ENCODE measurements around the gene MSMO1.

The MSMO1 gene

DNA sequence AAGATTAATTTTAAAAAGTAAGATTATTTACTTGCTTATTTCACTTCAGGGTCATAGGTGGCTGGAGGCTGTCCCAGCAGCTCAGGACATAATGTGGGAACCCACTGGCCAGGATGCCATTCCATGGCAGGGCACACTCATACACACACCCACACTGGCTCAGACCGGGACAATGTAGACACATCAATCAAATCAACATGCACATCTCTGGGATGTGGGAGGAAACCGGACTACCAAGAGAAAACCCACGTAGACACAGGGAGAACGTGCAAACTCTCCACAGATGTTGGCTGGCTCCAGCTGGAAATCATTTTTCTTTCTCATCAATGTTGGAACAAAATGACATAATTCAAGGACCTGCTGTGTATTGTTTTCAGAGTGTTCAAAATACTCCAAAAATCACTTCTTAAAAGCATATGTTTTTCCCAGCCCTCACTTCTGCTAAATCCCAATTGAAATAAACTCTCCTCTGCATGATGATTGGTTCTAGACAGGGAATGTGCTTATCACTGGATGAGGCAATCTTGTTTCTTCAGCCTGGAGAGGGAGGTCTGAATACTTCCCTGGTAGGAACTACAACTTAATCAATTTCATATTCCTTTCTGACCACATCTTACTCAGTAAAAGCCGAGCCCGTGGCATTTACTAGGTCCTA, 32.7 kb downstream of the MSMO1 start:
- no peak for DNase-seq (ENCODE audit: low read depth in 2 of 2)

DNA sequence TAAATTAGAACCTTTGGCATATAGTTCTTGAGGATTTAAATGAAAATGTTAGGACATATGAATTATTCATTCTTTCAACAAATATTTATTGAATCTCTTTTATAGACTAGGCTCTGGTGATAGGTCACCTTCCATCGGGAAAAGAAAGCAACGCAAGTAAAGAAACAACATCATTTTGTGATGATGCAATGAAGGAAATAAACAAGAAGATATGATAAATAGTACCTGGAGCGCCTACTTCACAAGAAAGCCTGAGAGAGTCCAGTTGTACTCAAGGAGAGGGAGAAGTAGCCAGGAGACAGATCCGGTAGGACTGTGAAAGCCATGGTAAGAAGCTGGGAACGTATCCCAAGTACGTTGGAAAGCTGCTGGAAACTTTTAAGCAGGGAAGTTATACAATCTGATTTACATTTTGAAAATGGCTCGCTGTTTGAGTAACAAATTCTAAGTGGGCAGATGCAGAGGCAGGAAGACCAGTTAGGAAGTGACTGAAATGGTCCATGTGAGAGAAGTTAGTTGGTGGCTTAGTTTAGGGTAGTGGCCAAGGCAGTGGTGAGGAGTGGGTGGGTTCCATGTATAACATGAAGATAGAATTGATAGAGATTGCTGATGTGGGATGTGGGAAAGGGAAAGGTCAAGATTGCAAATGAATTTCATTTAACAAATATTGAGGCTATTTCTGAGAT, 33.7 kb downstream of the MSMO1 start:
- no peak for DNase-seq (ENCODE audit: low read depth in 2 of 2)

DNA sequence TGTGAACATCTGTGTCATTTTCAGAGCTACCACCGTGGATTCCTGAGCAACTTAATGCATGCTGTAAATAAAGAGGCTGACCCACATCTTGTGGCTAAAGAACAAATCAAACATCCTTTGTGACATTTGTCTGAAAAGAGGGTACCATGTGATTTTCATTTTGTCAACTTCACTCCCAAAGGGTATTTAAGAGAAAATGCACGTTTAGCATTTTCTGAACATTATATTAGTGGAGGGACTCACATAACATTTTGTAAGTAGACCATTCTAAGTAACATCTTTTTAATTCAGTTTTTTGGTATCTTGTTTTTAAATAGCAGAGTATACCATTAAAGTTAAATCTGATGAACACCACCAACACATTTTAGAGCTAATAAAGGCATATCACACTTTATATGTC, 34.3 kb downstream of the MSMO1 start:
- DNase-seq (ENCODE audit: low read depth in 2 of 2) = no peak

DNA sequence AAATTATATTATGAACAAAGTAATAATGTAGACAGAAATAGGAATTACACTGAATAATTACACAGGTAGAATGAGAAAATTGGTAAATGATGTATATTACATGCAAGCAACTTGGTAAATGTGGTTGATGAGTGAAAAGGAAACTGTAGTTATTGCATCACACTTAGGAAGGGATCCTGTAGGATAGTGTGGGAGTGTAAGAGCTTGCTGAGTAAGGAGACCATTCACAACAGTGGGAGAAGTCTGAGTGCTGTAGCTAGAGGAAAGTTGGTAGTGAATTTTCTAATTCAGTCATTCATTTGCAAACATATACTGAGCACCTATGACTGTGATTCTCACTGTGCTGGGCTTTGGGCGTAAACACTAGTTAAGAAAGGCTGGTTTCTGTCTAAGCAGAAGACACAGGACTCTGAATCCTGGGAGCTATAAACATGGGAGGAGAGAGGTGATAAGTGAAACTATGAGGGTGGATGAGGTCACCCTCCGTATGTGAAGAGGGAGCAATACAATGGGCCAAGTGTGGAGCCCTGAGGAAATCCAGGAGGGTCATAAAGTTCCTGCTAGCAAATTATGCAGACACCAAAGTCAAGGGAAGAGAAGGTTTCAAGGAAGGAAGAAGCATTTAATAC, 37.1 kb downstream of the MSMO1 start:
- DNase-seq (ENCODE audit: low read depth in 2 of 2) = no peak

DNA sequence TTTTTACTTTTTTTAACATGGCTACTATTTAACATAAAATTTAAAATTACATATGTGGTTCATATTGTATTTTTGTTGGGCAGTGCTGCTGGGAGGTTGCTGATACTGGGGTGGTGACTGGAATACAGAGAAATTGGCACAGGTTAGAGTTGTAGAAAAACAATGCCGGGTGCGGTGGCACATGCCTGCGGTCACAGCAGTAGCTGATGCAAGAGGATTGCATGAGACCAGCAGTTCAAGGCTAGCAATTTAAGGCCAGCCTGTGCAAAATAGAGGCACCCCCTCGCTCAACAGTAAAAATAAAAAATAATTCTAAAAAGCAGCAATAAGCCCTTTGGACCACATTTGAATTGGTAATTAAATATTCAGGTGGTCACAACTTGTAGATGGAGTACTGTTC, 39.6 kb downstream of the MSMO1 start:
- no peak for DNase-seq (ENCODE audit: low read depth in 2 of 2)

DNA sequence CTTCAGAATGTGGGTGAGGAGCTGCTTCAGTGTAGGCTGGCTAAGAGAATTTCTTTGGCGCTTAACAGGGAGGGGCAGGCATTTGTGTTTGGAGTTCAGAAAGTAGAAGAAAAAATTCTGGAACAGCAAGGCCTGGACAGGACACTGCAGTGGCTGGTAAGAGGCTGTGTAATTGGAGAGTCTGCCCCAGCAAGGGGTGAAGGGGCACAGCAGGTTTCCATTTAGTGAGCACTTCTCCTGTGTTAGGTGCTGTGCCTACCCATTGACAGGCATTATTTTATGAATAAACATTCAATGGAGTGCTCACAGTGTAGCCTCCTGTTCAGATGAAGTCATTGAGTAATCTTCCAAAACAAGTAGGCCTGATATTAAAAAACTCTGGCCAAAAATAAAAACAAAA, 40.6 kb downstream of the MSMO1 start:
- no peak for DNase-seq (ENCODE audit: low read depth in 2 of 2)

DNA sequence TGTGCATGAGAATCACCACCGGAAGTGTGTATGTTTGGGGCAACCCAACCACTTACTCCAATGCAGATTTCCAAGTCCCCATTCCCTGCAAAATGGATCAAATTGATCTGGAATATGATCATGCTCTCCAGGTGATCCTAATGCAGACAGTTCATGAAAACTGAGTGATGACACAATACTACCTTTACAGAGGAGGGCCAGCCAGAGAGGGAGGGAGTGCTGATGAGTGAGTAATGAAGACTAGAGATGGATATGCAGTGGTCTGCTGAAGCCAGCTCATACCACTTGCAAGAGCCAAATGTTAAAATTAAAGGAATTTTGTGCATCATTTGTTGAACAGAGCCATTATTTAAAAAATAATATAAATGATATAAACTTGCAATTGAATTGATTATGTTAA, 41.1 kb downstream of the MSMO1 start:
- DNase-seq (ENCODE audit: low read depth in 2 of 2) = no peak

DNA sequence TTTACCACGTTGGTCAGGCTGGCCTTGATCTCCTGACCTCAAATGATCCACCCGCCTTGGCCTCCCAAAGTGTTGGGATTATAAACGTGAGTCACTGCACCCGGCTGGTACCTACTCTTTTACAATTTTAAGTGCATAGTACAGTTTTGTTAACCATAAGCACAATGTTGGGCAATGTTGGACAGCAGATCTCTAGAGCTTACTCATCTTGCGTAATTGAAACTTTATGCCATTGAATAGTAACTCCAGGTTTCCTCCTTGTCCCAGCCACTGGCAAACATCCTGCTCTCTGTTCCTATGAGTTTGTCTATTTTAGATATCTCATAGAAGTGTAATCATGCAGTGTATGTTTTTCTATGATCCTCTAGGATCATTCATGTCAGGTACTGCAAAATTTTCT, 42.1 kb downstream of the MSMO1 start:
- no peak for DNase-seq (ENCODE audit: low read depth in 2 of 2)

DNA sequence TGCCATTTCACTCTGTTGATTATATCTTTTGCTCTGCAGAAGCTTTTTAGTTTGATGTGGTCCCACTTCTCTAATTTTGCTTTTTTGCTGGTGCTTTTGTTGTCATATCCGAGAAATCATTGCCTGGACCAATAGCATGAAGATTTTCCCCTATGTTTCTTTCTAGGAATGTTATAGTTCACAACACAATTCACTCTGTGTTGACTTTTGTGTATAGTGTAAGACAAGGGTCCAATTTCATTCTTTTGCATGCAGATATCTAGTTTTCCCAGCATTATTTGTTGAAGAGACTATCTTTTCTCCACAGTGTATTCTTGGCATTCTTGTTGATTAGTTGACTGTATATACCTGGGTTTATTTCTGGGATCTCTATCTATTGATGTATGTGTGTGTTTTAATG, 43.1 kb downstream of the MSMO1 start:
- DNase-seq (ENCODE audit: low read depth in 2 of 2) = no peak

DNA sequence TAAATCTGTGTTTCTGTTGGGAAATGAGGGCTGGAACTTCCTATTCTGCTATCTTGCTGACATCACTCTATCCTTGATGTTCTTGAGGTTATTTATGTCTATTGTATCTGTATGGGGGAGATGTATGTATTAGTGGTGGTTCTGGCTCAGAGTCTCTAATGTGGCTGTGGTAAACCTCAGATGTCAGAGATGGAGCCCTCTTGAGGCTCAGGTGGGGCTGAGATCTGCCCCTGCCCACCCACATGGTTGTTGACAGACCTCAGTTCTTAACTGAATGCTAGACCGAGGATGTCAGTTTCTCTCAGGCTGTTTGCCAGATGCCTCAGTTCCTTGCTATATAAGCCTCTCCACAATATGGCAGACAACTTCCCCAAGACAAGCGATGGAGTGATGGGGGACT, 48.0 kb downstream of the MSMO1 start:
- no peak for DNase-seq (ENCODE audit: low read depth in 2 of 2)

DNA sequence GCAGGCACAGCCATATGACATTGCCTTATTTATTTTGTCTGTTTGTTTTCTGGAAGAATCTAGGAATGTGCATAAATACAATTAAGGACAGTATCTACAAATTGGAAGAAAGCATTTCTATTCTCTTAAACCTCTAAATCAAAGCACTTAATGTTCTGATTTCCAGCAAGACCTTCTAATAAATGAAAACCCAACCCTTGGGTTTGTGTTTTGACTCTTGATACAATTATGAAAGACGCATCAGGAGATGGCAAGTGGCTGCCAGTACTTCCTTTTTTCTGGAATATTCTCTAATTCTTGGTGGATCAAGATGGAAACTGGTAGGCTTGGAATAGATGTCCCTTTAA, 50.9 kb downstream of the MSMO1 start:
- no peak for DNase-seq (ENCODE audit: low read depth in 2 of 2)

DNA sequence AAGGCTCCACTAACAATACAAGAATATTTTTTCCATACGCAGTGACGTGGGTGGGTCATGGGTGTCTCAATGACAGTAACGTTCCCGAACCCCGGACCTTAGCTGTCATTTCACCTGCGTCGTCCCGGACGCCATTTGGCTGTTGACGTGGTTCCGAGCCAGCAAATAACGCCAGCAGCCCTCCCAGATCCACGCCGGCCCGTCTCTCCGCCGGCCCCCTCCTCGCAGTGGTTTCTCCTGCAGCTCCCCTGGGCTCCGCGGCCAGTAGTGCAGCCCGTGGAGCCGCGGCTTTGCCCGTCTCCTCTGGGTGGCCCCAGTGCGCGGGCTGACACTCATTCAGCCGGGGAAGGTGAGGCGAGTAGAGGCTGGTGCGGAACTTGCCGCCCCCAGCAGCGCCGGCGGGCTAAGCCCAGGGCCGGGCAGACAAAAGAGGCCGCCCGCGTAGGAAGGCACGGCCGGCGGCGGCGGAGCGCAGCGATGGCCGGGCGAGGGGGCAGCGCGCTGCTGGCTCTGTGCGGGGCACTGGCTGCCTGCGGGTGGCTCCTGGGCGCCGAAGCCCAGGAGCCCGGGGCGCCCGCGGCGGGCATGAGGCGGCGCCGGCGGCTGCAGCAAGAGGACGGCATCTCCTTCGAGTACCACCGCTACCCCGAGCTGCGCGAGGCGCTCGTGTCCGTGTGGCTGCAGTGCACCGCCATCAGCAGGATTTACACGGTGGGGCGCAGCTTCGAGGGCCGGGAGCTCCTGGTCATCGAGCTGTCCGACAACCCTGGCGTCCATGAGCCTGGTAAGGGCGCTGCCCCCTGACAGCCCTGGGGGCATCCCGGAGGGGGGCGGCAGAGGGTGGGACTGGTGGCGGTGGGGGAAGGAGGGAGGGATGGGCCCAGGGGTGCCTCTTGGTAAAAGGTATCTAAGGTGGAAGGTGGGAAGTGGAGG, 51.5 kb downstream of the MSMO1 start, which contains the start of gene CPE:
CPE (plus strand) TSS at position 264 of the 933 bp plus-strand sequence; CDS start at position 478, 214 bp downstream.
- DNase-seq (ENCODE audit: low read depth in 2 of 2) = peak; percentile 38 to 53

DNA sequence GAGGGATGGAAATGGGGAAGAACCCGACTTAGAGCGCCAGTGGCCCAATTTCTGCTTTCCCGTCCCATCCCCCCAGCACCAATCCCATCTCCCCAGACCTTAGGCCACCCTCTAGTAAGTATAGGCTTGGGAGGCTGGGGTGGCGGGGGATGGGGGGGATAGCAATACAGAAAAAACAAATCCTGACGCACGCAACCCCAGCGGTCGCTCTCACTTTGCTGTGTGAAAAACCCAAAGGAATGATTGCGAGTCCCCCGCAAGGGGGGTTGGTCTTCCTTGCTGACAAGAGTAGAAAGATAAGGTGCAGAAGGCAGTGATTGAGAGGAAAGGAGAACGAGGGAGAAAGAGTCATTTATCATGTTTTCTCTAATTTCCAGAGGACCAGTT, 52.2 kb downstream of the MSMO1 start:
- no peak for DNase-seq (ENCODE audit: low read depth in 2 of 2)

DNA sequence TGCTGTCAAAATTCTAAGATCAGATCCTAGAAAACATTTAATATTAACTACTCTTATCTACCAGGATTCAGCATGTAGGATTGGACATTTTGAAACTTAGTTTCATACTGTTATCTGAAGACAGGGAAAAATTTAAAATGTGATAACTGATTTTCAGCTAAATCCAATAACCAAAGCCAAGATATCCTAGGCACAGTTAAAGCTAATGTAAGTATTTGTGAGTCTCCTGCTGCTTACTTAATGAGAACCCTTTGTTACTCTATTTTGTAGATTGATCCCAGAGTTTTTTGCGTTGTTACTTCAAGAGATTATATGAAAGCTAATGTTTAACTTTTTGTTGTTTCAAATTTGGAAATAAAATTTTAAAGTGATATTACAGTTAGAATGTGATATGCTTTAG, 53.3 kb downstream of the MSMO1 start:
- DNase-seq (ENCODE audit: low read depth in 2 of 2) = no peak

DNA sequence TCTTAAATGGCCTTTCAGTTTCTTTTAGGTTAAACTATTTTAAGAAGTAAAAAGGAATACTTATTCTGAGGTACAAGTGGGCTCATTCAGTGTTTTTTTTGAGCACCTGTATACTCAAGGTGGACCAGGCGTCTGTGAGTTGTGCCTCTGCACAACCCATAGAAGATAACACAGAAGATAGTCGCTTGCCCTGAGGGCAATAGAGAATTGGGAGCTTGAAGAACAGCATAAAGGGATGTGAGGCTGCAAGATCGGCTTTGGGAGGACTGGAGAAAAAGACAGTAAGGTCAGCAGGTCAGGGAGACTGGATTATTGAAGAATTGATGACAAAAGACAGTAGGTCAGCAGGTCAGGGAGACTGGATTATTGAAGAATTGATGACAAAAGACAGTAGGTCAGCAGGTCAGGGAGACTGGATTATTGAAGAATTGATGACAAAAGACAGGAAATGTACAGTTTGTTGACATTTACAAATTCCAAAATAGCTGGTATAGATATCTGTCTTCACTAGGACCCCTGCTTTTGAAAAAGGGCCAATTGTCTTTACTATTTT, 54.4 kb downstream of the MSMO1 start:
- no peak for DNase-seq (ENCODE audit: low read depth in 2 of 2)

DNA sequence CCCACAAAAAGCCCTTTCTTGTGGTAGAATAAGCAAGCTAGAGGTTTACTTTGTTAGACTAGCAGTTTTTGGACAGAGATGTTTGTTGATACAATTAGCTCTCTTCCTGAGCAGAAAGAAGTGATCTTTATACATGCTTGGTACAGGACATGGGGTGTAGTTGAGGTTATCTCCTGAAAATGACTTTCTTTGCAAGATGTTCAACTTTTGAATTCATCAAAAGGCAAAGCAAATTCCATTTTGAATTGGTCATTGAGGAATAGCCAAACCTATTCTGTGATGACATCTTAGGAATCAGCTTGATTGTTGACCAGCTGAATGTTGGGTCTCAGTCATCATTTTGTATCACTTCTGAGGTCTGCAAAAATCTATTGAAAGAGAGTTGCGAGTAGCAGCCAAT, 55.2 kb downstream of the MSMO1 start:
- no peak for DNase-seq (ENCODE audit: low read depth in 2 of 2)

DNA sequence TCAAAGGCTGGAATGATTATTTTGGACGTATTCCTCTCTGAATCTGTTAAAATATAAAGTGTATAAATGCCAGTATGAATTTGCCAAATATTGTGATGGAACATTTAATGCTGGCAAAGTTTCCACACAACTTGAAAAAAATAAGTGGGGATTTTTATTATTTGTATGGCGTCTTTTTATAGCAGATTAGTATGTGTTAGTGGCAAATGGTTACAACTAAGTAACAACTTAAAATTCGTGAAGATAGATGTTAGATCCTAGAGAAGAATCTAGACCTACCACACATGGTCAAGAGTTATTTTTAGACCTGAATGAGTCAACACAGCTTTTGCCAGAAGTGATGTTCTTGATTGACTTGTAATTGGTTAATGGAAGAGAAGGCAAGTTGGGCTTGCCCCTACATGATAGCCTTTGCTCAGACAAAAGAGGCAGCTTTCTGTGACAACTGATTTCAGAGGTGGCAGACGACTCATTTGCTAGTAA, 56.2 kb downstream of the MSMO1 start:
- DNase-seq (ENCODE audit: low read depth in 2 of 2) = no peak

DNA sequence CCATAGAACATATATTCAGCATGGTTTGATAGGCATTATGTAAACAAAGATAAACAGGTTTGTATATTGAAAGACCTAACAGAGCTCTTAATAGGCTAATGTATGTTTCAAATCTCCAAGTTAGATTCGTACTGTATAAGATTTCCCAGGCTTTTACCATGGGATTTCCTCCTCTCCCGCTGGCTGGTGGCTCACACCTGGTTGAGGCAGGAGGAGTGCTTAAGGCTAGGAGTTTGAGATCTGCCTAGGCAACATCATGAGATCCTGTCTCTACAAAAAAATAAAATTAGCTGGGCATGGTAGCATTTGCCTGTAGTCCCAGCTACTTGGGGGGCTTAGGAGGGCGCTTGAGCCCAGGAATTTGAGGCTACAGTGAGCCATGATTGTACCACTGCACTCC, 56.7 kb downstream of the MSMO1 start:
- no peak for DNase-seq (ENCODE audit: low read depth in 2 of 2)

DNA sequence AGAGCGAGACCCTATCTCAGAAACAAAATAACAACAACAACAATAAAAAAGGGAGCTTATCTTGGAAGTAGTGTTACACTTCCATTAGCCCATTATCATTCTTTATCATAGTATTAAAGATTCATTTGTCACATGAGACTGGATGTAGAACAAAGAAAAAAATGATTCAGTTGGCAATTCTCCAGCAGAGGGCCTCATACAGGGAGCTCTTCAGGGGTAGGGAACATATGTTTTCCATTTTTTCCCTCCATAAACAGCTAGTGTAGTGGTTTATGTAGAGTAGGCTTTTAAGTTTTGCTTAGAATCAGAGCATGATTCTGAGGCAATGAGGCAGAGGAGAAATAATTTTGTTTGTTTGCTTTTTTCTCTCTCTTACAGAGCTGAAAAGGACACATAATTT, 57.1 kb downstream of the MSMO1 start:
- no peak for DNase-seq (ENCODE audit: low read depth in 2 of 2)

DNA sequence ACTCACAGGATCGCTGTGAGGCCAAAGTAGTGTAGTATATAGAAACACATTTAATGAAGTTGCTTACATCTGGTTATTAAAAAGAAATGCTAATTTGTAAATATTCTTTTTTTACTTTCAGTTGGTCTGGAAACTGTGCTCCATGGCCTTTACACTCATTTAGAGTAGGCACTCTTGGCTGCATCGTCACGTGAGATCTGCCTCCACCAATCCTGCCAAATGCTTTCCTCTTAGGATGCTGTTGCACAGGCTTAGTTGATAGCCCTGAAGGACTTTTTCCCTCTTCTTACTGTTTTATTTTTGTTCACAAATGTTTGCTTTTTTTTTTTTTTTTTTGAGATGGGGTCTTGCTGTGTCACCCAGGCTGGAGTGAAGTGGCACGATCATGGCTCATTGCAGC, 57.7 kb downstream of the MSMO1 start:
- no peak for DNase-seq (ENCODE audit: low read depth in 2 of 2)

DNA sequence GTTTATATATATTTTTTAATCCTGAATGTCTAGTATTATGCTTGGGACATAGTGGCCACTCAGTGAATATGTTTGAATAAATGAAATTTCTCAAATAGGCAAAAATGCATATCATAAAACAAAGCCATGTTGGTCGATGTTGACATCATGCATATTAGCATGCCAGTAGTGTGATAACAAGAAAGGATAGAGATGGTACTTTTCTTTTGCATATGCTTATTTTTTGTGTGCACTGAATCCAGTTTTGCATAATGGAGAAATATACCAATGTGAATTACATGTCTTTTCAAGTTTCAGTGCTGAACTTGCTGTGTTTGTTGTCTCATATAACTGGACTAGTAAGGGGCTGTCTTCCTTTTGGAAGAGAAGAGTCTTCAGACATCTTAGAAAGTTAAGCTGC, 58.9 kb downstream of the MSMO1 start:
- DNase-seq (ENCODE audit: low read depth in 2 of 2) = no peak

DNA sequence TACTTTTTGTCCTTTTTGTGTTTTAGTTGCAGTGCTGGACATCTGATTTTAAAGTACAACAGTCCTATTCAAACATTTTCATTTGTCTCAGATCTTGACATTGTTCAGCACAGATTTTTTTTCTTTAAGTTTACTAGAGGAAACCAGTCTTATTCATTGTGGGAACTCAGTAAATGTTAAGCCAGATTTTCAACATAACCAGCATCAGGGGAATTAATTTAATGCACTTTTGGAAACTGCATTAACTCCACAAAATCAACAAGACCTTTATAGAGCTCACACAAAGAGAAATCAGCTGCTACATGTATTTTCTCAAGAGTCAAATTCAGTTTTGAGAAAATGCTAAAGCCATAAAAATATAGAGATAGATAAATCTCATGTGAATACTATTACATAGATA, 61.3 kb downstream of the MSMO1 start:
- no peak for DNase-seq (ENCODE audit: low read depth in 2 of 2)
